ENCODE results near the gene ZNF175. TPM values are rescaled to one million over a fixed set of nuclear protein-coding genes. Genes with fewer than 3 reads are reported as not detected.

Gene ZNF175
- total and polyA plus RNA-seq, 3 experiments from 2014 or later: 3.2 to 11.6 (median 10.0) TPM

DNA sequence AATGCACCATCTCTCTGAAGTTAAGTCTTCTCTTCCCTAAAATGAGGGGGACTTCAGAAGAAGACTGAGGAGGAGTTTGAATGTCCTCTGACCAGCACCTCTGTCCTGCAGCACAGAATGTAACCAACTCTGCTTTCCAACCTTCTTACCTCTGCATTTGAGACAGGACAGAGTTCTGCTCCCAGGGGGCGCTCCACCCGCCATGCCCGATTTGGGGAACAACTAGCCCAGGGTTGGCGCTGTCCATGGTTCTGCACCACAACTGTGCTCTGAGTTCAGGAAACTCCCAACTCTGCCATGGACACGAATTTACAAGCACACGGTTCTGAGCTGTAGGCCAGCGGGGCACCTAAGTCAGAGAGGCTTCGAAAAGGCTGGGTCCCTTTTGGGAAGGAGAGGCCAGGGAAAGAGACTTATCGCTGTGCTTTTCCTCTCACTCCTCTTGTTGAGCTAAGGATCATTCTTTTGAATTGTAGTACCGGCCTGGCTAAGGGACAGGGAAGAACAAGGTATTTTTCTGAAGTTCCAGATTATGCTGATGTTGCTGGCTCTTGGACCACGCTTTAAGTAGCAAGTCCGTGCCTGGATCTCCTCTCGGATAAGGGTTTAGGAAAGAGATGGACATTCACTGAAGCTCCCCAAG, 37.0 kb downstream of the ZNF175 start:
- H3K27me3 Mint-ChIP-seq: peaks cover 10 to 36% of the 10 kb centered on the region in 2 donors
- H3K4me1 Mint-ChIP-seq: no peaks in the 10 kb centered on the region

DNA sequence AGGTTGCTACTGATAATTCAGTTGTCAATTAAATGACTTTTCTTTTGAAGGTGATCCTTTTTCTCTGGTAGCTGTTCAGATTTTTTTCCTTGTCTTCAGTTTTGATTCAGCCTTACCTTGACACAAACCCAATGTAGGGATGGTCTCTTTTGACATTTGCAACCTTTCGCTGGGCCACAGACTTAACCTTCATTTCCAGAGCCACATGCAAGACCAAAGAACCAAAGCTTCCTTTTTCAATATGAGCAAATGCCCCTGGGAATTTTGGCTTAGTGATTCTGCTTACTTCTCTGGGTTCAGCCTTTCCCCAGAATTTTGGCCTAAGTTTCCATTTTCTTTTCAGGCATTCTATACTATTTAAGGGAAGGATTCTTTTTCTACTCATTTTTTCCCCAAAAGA, 39.5 kb downstream of the ZNF175 start:
- H3K4me1 Mint-ChIP-seq: no peaks in the 10 kb centered on the region
- peaks cover 0 to 24% (median 2%) of the 10 kb centered on the region in 3 donors for H3K36me3 Mint-ChIP-seq
- H3K36me3 ChIP-seq (ENCODE audit: insufficient read depth, low read length): no peaks in the 10 kb centered on the region
- H3K4me1 ChIP-seq (ENCODE audit: insufficient read depth, low read length): no peaks in the 10 kb centered on the region
- H3K27ac ChIP-seq (ENCODE audit: low read depth, low read length): no peak overlapping the region
- CTCF ChIA-PET: no interaction called here
- no peaks in the 10 kb centered on the region for H3K27me3 ChIP-seq (ENCODE audit: insufficient read depth, low read length, poor library complexity, severe bottlenecking)
- no peak overlapping the region for H3K4me3 ChIP-seq (ENCODE audit: low read length)
- H3K9me3 ChIP-seq (ENCODE audit: low read length): no peaks in the 10 kb centered on the region
- H3K9me3 Mint-ChIP-seq: peaks cover 8 to 35% (median 19%) of the 10 kb centered on the region in 5 donors
- no peak overlapping the region for H3K27ac Mint-ChIP-seq
- H3K27me3 Mint-ChIP-seq: peaks cover 21 to 52% of the 10 kb centered on the region in 2 donors
- DNase-seq: no peak
- POLR2A ChIA-PET: no interaction called here
- H3K4me3 Mint-ChIP-seq: no peak overlapping the region

More for the DNA sequence above, 37.0 kb downstream of the ZNF175 start:
- H3K4me3 ChIP-seq (ENCODE audit: low read length): no peak overlapping the region
- DNase-seq: peak in 3 of 5 donors; percentile 14 to 22 (median 15)
- H3K4me3 Mint-ChIP-seq: no peak overlapping the region
- H3K27ac Mint-ChIP-seq: peak overlapping the region in 1 of 8 donors; percentile 18
- H3K36me3 Mint-ChIP-seq: peaks cover 0 to 26% (median 2%) of the 10 kb centered on the region in 3 donors
- CTCF ChIA-PET: no interaction called here
- no peaks in the 10 kb centered on the region for H3K9me3 ChIP-seq (ENCODE audit: low read length)
- H3K27me3 ChIP-seq (ENCODE audit: insufficient read depth, low read length, poor library complexity, severe bottlenecking): no peaks in the 10 kb centered on the region
- no peaks in the 10 kb centered on the region for H3K4me1 ChIP-seq (ENCODE audit: insufficient read depth, low read length)
- H3K36me3 ChIP-seq (ENCODE audit: insufficient read depth, low read length): no peaks in the 10 kb centered on the region
- POLR2A ChIA-PET: no interaction called here
- peaks cover 6 to 29% (median 10%) of the 10 kb centered on the region in 5 donors for H3K9me3 Mint-ChIP-seq
- no peak overlapping the region for H3K27ac ChIP-seq (ENCODE audit: low read depth, low read length)

DNA sequence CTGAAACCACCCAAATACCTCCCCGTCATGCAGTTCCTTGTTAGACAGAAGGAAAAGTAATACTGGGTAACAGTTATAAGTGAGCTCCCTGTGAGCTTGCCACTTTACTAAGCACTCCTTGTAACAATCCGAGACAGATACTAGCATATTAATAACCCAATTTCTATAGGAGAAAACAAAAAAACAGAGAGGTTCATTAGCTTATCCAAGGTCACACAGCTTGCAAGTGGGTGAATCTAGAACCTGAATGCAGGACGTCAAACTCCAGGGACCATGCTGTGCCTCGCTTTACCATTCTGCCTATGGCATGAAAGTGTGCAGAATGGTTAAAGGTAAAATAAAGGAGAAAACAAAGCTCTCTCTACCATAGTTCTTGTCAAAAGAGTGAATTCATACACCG, 43.7 kb downstream of the ZNF175 start:
- Histone ChIP-seq H3K36me3 (ENCODE audit: insufficient read depth, low read length) (no peaks in the 10 kb centered on the region), H3K27ac (ENCODE audit: low read depth, low read length) (no peak overlapping the region), H3K4me3 (ENCODE audit: low read length) (no peak overlapping the region), H3K9me3 (ENCODE audit: low read length) (no peaks in the 10 kb centered on the region), H3K4me1 (ENCODE audit: insufficient read depth, low read length) (no peaks in the 10 kb centered on the region), H3K27me3 (ENCODE audit: insufficient read depth, low read length, poor library complexity, severe bottlenecking) (no peaks in the 10 kb centered on the region)
- no peak for DNase-seq
- Mint-ChIP-seq H3K27ac (no peak overlapping the region), H3K36me3 (peaks cover 0 to 17% (median 0%) of the 10 kb centered on the region in 3 donors), H3K9me3 (peaks cover 8 to 28% (median 19%) of the 10 kb centered on the region in 5 donors), H3K4me1 (no peaks in the 10 kb centered on the region), H3K27me3 (peaks cover 23 to 57% of the 10 kb centered on the region in 2 donors), H3K4me3 (no peak overlapping the region)
- CTCF ChIA-PET: interaction anchor here (1.4 kb wide), 1 partner anchor 355 kb away, joined by 5 read pairs; no protein-coding TSS in a partner anchor
- POLR2A ChIA-PET: no interaction called here

DNA sequence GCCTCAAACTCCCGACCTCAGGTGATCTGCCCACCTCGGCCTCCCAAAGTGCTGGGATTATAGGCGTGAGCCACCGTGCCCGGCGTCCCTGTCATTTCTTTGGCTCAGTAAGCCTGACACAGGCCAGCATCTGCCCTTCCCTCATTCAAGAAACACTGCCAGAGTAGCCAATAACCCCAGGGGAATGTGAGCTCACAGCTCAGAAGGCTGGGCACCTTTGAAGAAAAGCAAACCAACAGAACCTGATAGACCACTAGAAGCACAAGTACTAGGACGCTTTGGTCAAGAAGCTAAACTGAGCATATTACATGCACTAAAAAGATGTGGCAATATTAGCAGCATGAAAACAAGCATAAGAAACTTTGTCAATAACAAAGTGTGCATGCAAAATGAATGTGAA, 44.9 kb downstream of the ZNF175 start:
- Histone ChIP-seq H3K4me3 (ENCODE audit: low read length) (no peak overlapping the region), H3K27me3 (ENCODE audit: insufficient read depth, low read length, poor library complexity, severe bottlenecking) (no peaks in the 10 kb centered on the region), H3K36me3 (ENCODE audit: insufficient read depth, low read length) (no peaks in the 10 kb centered on the region), H3K9me3 (ENCODE audit: low read length) (no peaks in the 10 kb centered on the region), H3K4me1 (ENCODE audit: insufficient read depth, low read length) (no peaks in the 10 kb centered on the region), H3K27ac (ENCODE audit: low read depth, low read length) (no peak overlapping the region)
- H3K36me3 Mint-ChIP-seq: peaks cover 0 to 17% (median 0%) of the 10 kb centered on the region in 3 donors
- ChIA-PET POLR2A (no interaction called here), CTCF (no interaction called here)
- H3K9me3 Mint-ChIP-seq: peaks cover 8 to 24% (median 19%) of the 10 kb centered on the region in 5 donors
- DNase-seq: no peak
- H3K4me1 Mint-ChIP-seq: no peaks in the 10 kb centered on the region
- H3K27me3 Mint-ChIP-seq: peaks cover 21 to 52% of the 10 kb centered on the region in 2 donors
- no peak overlapping the region for H3K4me3 Mint-ChIP-seq
- H3K27ac Mint-ChIP-seq: no peak overlapping the region

DNA sequence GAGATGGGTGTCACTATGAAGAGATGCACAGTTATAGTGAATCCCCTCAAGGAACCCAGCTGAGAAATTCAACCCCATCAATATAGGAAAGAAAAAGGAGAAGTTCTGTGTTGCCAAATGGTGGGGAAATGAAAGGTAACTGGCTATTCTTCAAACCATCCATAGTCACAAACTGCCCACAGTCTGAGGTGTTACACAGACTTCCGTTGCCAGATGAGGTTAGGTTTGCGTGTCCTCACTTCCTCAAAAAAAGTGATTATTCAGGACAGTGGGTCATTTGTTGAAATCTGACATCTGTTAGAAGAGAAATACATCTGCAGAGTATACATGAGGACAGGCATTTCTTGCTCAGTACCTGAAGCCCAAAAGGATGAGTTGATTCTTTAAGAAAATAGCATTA, 50.1 kb downstream of the ZNF175 start:
- Mint-ChIP-seq H3K27ac (no peak overlapping the region), H3K9me3 (peaks cover 0 to 6% (median 2%) of the 10 kb centered on the region in 5 donors), H3K27me3 (peaks cover 7 to 24% of the 10 kb centered on the region in 2 donors), H3K36me3 (no peaks in the 10 kb centered on the region), H3K4me1 (no peaks in the 10 kb centered on the region), H3K4me3 (no peak overlapping the region)
- H3K4me1 ChIP-seq (ENCODE audit: insufficient read depth, low read length): no peaks in the 10 kb centered on the region
- no peak overlapping the region for H3K27ac ChIP-seq (ENCODE audit: low read depth, low read length)
- H3K36me3 ChIP-seq (ENCODE audit: insufficient read depth, low read length): no peaks in the 10 kb centered on the region
- no peaks in the 10 kb centered on the region for H3K27me3 ChIP-seq (ENCODE audit: insufficient read depth, low read length, poor library complexity, severe bottlenecking)
- ChIA-PET CTCF (no interaction called here), POLR2A (no interaction called here)
- no peaks in the 10 kb centered on the region for H3K9me3 ChIP-seq (ENCODE audit: low read length)
- no peak for DNase-seq
- H3K4me3 ChIP-seq (ENCODE audit: low read length): no peak overlapping the region

DNA sequence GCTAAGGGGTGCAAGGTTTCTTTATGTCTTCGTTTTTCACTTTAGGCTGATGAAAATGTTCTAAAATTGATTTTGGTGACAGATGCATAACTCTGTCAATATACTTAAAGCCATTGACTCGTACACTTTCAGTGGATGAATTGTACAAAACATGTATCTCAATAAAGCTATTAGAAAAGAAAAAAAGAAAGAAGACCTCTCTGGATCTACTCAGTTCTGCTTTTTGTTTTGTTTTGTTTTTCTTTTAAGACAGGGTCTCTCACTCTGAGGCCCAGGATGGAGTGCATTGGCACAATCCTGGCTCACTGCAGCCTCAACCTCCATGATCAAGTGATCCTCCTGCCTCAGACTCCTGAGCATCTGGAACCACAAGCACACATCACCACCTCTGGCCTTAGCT, 55.6 kb downstream of the ZNF175 start:
- no peak overlapping the region for H3K27ac ChIP-seq (ENCODE audit: low read depth, low read length)
- no peaks in the 10 kb centered on the region for H3K27me3 ChIP-seq (ENCODE audit: insufficient read depth, low read length, poor library complexity, severe bottlenecking)
- Mint-ChIP-seq H3K27me3 (peaks cover 21 to 34% of the 10 kb centered on the region in 2 donors), H3K4me1 (no peaks in the 10 kb centered on the region), H3K36me3 (peaks cover 0 to 3% (median 0%) of the 10 kb centered on the region in 3 donors), H3K9me3 (peaks cover 0 to 6% (median 2%) of the 10 kb centered on the region in 5 donors), H3K27ac (no peak overlapping the region), H3K4me3 (no peak overlapping the region)
- no peak overlapping the region for H3K4me3 ChIP-seq (ENCODE audit: low read length)
- no peaks in the 10 kb centered on the region for H3K4me1 ChIP-seq (ENCODE audit: insufficient read depth, low read length)
- POLR2A ChIA-PET: no interaction called here
- CTCF ChIA-PET: no interaction called here
- no peak for DNase-seq
- H3K9me3 ChIP-seq (ENCODE audit: low read length): no peaks in the 10 kb centered on the region
- no peaks in the 10 kb centered on the region for H3K36me3 ChIP-seq (ENCODE audit: insufficient read depth, low read length)

DNA sequence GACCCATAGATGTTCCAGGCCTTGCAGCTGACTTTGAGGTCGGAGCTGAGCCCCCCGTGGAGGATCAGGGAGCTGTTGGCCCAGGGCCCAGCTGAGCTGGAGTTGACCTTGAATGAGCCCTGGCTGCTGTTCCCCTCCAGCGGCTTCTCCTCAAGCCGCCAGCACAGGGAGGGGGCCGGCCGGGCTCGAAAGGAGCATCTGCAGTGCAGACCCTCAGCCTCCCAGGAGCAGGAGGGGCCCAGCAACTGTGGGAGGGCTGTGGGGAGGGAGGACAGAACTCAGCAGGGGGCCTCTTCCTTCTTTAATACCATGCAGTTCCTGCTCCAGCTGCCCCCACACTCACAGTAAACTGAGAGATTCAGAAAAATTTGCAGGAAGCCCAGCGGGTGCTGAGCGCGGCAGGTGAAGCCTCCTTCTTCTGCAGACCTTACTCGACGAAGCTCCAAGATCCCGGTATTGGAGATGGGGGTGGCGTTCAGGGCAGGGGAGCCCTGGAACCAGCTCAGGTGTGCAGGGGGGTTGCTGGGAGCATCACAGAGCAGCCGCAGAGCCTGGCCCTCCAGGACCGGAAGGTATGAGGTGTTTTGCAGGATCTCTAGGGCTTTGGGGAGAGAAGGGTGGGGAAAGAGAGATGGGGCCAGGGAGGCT, 56.5 kb downstream of the ZNF175 start:
- H3K9me3 Mint-ChIP-seq: peaks cover 0 to 3% (median 0%) of the 10 kb centered on the region in 5 donors
- H3K4me3 ChIP-seq (ENCODE audit: low read length): no peak overlapping the region
- H3K4me1 Mint-ChIP-seq: no peaks in the 10 kb centered on the region
- H3K36me3 Mint-ChIP-seq: peaks cover 0 to 3% (median 0%) of the 10 kb centered on the region in 3 donors
- H3K36me3 ChIP-seq (ENCODE audit: insufficient read depth, low read length): no peaks in the 10 kb centered on the region
- ChIA-PET CTCF (no interaction called here), POLR2A (no interaction called here)
- no peaks in the 10 kb centered on the region for H3K9me3 ChIP-seq (ENCODE audit: low read length)
- no peaks in the 10 kb centered on the region for H3K27me3 ChIP-seq (ENCODE audit: insufficient read depth, low read length, poor library complexity, severe bottlenecking)
- H3K4me3 Mint-ChIP-seq: no peak overlapping the region
- peaks cover 19 to 40% of the 10 kb centered on the region in 2 donors for H3K27me3 Mint-ChIP-seq
- H3K4me1 ChIP-seq (ENCODE audit: insufficient read depth, low read length): no peaks in the 10 kb centered on the region
- H3K27ac Mint-ChIP-seq: peak overlapping the region in 1 of 8 donors; percentile 91
- H3K27ac ChIP-seq (ENCODE audit: low read depth, low read length): no peak overlapping the region
- no peak for DNase-seq

DNA sequence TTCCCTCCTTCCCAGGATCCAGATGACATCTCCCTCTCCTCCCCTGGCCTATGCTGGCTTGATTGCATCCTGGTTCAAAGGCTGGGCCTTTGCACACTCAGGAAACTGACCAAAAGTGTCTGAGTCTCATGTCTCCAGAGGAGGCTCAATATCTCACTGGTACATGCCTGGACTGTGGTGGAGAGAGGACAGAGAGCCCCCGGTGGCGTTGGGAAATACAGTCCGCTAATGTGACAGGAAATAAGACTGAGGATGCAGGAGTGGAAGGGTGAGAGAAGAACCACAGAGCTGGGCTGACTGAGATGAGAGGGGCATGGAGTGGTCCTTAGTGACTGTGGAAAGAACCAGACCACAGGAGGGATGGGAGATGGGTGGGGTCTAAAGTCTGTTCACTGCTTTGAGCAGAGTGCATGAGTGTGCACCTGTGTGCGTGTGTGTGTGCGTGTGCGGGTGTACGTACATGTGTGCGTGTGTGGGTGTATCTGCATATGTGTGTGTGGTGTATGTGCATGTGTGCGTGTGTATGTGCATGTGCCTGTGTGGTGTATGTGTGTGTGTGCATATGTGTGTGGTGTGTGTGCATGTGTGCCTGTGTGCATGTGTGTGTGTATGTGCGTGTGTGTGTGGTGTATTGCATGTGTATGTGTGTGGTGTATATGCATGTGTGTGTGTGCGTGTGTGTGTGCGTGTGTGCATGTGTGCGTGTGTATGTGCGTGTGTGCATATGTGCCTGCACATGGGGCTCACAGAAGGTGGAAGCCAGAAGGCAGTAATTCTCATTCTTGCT, 57.3 kb downstream of the ZNF175 start:
- DNase-seq: no peak
- Mint-ChIP-seq H3K27me3 (peaks cover 19 to 38% of the 10 kb centered on the region in 2 donors), H3K4me3 (no peak overlapping the region), H3K9me3 (peaks cover 0 to 1% (median 0%) of the 10 kb centered on the region in 5 donors), H3K36me3 (peaks cover 0 to 3% (median 0%) of the 10 kb centered on the region in 3 donors), H3K4me1 (no peaks in the 10 kb centered on the region), H3K27ac (peak overlapping the region in 1 of 8 donors; percentile 10)
- Histone ChIP-seq H3K4me3 (ENCODE audit: low read length) (no peak overlapping the region), H3K9me3 (ENCODE audit: low read length) (no peaks in the 10 kb centered on the region), H3K4me1 (ENCODE audit: insufficient read depth, low read length) (no peaks in the 10 kb centered on the region), H3K36me3 (ENCODE audit: insufficient read depth, low read length) (no peaks in the 10 kb centered on the region), H3K27ac (ENCODE audit: low read depth, low read length) (no peak overlapping the region), H3K27me3 (ENCODE audit: insufficient read depth, low read length, poor library complexity, severe bottlenecking) (no peaks in the 10 kb centered on the region)
- ChIA-PET CTCF (no interaction called here), POLR2A (interaction anchor here (0.5 kb wide), 1 partner anchor 543 kb away, joined by 3 read pairs; the partner anchor contains the start of gene ZNF836)

All from CD8-positive, alpha-beta memory T cell (primary cell).